ENCODE results near the gene DDN. TPM values are rescaled to one million over a fixed set of nuclear protein-coding genes. Genes with fewer than 3 reads are reported as not detected.

The DDN gene
- total RNA-seq, 1 experiment from 2014 or later = 0.35 TPM

DNA sequence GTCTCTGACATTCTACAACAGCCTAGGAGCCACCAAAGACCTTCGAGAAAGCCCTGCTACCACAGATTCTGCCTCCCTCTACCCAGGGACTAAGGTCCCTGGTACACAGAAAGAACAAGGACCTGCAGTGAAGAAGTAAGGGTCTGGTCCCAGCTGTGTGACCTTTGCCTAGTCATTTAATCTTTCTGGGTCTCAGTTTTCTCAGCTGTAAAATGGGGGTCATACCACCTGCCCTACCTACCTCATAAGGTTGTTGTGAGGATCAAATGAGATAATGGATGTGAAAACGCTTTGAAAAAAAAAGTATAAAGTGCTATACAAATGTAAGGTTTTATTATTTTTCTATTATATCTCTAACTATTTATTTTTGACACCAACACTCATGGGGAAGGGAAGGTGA lies 24.6 kb upstream of the DDN start:
- no peaks in the 10 kb centered on the region for H3K79me1 ChIP-seq (ENCODE audit: insufficient read depth, low read depth, low read length, poor library complexity, severe bottlenecking)
- peaks cover 39 to 78% (median 74%) of the 10 kb centered on the region in 3 experiments for H3K36me3 Mint-ChIP-seq (ENCODE audit: insufficient read depth in 1 of 3, low read depth in 3 of 3)

More for the DNA sequence above, 24.6 kb upstream of the DDN start:
- no peaks in the 10 kb centered on the region for H3K9me3 Mint-ChIP-seq
- H3K4me1 Mint-ChIP-seq = peaks cover 9 to 10% of the 10 kb centered on the region in 2 experiments
- no peaks in the 10 kb centered on the region for H3K4me1 ChIP-seq (ENCODE audit: insufficient read depth, low read length)
- H2BK15ac ChIP-seq (ENCODE audit: low read depth, low read length) = no peak overlapping the region
- no peak overlapping the region for H3K14ac ChIP-seq (ENCODE audit: insufficient read depth, low read length)
- no peak overlapping the region for H3K4me2 ChIP-seq (ENCODE audit: insufficient read depth, insufficient read length, low read length)
- H2BK12ac ChIP-seq (ENCODE audit: insufficient read length, low read depth, low read length) = no peak overlapping the region
- no peaks in the 10 kb centered on the region for H3K9me3 ChIP-seq (ENCODE audit: control insufficient read depth, low read depth, low read length)
- no peak overlapping the region for H2AFZ ChIP-seq (ENCODE audit: low read length)
- no peak overlapping the region for H3K27ac ChIP-seq (ENCODE audit: insufficient read length, low read depth, low read length)
- no peaks in the 10 kb centered on the region for H3K79me2 ChIP-seq (ENCODE audit: insufficient read depth, low read length)
- no peak overlapping the region for H3T11ph ChIP-seq (ENCODE audit: low read length)
- no peak overlapping the region for H4K8ac ChIP-seq (replicated peaks; ENCODE audit: insufficient read length, low read depth, low read length)
- no peak overlapping the region for H3K9ac ChIP-seq (ENCODE audit: extremely low read depth, insufficient read length, low read length)
- no peak overlapping the region for H3K23ac ChIP-seq (ENCODE audit: insufficient read length, low read depth, low read length)
- no peak overlapping the region for H2BK20ac ChIP-seq (ENCODE audit: low read depth, low read length, poor library complexity, severe bottlenecking)
- no peak overlapping the region for H3K56ac ChIP-seq (ENCODE audit: insufficient read length, low read depth, low read length)
- no peaks in the 10 kb centered on the region; the same call in 1 of the 2 replicates for H3K27me3 ChIP-seq (ENCODE audit: insufficient read depth, low read length)
- H2AK5ac ChIP-seq (ENCODE audit: insufficient read length, low read length) = no peak overlapping the region
- no peak overlapping the region for H3K4ac ChIP-seq (ENCODE audit: low read depth, low read length)
- H3K18ac ChIP-seq (ENCODE audit: insufficient read length, low read depth, low read length) = no peak overlapping the region
- no CpG with 5 or more reads among the region's 2 CpGs for WGBS (ENCODE audit: extremely low coverage, insufficient read length, low lambda C conversion rate)
- H2BK120ac ChIP-seq (ENCODE audit: low read depth, low read length, poor library complexity, severe bottlenecking) = no peak overlapping the region
- H4K20me1 ChIP-seq (ENCODE audit: control insufficient read depth, insufficient read depth, insufficient read length) = no peaks in the 10 kb centered on the region
- H4K5ac ChIP-seq (ENCODE audit: insufficient read length, low read depth, low read length) = no peak overlapping the region
- no peak overlapping the region for H2BK5ac ChIP-seq (ENCODE audit: insufficient read length, low read length)
- DNase-seq = no peak
- H3K23me2 ChIP-seq (ENCODE audit: insufficient read length, low read depth, low read length, poor library complexity, severe bottlenecking) = peaks cover 3% of the 10 kb centered on the region
- H4K91ac ChIP-seq (ENCODE audit: insufficient read length, low read depth, low read length) = no peak overlapping the region
- TF ChIP-seq, protein P1, sequence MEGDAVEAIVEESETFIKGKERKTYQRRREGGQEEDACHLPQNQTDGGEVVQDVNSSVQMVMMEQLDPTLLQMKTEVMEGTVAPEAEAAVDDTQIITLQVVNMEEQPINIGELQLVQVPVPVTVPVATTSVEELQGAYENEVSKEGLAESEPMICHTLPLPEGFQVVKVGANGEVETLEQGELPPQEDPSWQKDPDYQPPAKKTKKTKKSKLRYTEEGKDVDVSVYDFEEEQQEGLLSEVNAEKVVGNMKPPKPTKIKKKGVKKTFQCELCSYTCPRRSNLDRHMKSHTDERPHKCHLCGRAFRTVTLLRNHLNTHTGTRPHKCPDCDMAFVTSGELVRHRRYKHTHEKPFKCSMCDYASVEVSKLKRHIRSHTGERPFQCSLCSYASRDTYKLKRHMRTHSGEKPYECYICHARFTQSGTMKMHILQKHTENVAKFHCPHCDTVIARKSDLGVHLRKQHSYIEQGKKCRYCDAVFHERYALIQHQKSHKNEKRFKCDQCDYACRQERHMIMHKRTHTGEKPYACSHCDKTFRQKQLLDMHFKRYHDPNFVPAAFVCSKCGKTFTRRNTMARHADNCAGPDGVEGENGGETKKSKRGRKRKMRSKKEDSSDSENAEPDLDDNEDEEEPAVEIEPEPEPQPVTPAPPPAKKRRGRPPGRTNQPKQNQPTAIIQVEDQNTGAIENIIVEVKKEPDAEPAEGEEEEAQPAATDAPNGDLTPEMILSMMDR (conservative IDR thresholded peaks at IDR 0.05) = no peak
- H3K27me3 Mint-ChIP-seq (ENCODE audit: low read depth) = no peaks in the 10 kb centered on the region; the same call in 1 of the 2 replicates
- no peak overlapping the region for H3K4me3 Mint-ChIP-seq
- no peak overlapping the region for H3K27ac Mint-ChIP-seq
